PFSK-1 (cell line): ENCODE measurements around the gene PSD.

Experiments used
- FOXP2 ChIP-seq: optimal IDR thresholded peaks from 2 replicates; pipeline ENCODE3; 2011; ENCODE audit warnings: borderline replicate concordance, control low read depth, inconsistent platforms; ENCODE audit not compliant: insufficient read depth; ENCODE audit errors: extremely low read length, extremely low read depth
- POLR2AphosphoS5 ChIP-seq: IDR thresholded peaks from 2 replicates; pipeline ENCODE4 v1.6.1; 2012; ENCODE audit warnings: low read depth, mild to moderate bottlenecking, control low read depth, low read length, moderate library complexity
- SIN3A ChIP-seq: IDR thresholded peaks from 2 replicates; pipeline ENCODE4 v1.6.1; 2012; ENCODE audit warnings: mild to moderate bottlenecking, low read length, moderate library complexity, borderline replicate concordance; ENCODE audit not compliant: insufficient read depth
- TAF1 ChIP-seq: IDR thresholded peaks from 2 replicates; pipeline ENCODE4 v1.6.1; 2012; ENCODE audit warnings: low read length, control low read depth, borderline replicate concordance; ENCODE audit not compliant: insufficient read depth
- TF ChIP-seq, protein P1 (sequence below), 2 experiments: IDR thresholded peaks; 2 replicates each; pipeline versions ENCODE4 v1.6.1 to v1.8.0; 2011 to 2012; ENCODE audit warnings: low read depth in 2 of 2, low read length in 2 of 2, control low read depth in 1 of 2, inconsistent platforms in 1 of 2, mild to moderate bottlenecking in 1 of 2, moderate library complexity in 1 of 2; ENCODE audit not compliant: insufficient read depth in 1 of 2

PSD gene

DNA sequence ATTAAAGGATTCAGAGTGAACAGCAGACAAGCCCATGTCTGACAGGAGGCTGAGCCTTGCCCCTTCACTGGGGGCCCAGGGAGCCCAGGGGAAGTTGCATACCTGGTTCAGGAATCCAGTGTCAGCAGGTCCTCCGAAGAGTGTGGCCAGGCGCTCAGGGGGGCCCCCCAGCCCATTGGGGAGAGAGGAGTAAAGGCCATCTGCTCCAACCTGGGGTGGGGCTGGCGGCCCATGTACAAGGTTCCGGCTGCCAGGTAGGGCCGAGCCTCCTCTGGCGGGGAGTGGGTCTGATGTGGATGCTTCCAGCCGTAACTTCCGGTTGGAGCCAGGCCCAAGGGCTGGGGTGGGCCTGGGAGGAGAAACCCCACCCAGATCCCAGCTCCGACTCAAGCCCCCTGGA lies 2.3 kb downstream of the PSD start:
- TF ChIP-seq, protein P1, sequence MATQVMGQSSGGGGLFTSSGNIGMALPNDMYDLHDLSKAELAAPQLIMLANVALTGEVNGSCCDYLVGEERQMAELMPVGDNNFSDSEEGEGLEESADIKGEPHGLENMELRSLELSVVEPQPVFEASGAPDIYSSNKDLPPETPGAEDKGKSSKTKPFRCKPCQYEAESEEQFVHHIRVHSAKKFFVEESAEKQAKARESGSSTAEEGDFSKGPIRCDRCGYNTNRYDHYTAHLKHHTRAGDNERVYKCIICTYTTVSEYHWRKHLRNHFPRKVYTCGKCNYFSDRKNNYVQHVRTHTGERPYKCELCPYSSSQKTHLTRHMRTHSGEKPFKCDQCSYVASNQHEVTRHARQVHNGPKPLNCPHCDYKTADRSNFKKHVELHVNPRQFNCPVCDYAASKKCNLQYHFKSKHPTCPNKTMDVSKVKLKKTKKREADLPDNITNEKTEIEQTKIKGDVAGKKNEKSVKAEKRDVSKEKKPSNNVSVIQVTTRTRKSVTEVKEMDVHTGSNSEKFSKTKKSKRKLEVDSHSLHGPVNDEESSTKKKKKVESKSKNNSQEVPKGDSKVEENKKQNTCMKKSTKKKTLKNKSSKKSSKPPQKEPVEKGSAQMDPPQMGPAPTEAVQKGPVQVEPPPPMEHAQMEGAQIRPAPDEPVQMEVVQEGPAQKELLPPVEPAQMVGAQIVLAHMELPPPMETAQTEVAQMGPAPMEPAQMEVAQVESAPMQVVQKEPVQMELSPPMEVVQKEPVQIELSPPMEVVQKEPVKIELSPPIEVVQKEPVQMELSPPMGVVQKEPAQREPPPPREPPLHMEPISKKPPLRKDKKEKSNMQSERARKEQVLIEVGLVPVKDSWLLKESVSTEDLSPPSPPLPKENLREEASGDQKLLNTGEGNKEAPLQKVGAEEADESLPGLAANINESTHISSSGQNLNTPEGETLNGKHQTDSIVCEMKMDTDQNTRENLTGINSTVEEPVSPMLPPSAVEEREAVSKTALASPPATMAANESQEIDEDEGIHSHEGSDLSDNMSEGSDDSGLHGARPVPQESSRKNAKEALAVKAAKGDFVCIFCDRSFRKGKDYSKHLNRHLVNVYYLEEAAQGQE (IDR thresholded peaks at IDR 0.05; ENCODE audit: insufficient read depth in 1 of 2, low read depth in 2 of 2, low read length in 2 of 2): no peak
- TF ChIP-seq SIN3A: no peak

DNA sequence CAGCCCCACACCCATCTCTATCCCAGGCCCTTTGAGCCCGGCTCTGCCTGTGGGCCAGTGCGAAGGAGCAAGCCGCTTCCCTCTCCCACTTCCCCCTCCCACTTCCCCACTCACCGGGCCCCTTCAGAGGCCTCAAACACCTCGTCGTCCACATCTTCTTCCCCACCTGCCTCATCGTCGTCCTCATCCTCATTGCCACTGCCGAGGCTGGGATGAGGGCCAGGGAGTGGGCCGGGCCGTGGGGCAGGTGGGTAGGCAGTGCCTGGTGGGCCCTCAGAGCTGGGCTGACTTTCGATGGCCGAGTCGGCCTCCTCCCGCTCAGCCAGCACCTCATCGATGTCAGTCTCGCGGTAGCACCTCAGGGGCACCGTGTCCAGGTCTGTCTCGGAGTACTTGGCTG lies 3.8 kb downstream of the PSD start:
- TF ChIP-seq POLR2AphosphoS5 (no peak), TAF1 (no peak), FOXP2 (no peak), SIN3A (no peak)
- TF ChIP-seq, protein P1 (IDR thresholded peaks at IDR 0.05; ENCODE audit: insufficient read depth in 1 of 2, low read depth in 2 of 2, low read length in 2 of 2): no peak

- TF ChIP-seq FOXP2: no peak
- TF ChIP-seq, protein P1 (IDR thresholded peaks at IDR 0.05; ENCODE audit: insufficient read depth in 1 of 2, low read depth in 2 of 2, low read length in 2 of 2): no peak
- TF ChIP-seq TAF1: no peak
- no peak for TF ChIP-seq SIN3A
- TF ChIP-seq POLR2AphosphoS5: no peak
Measured at GRCh38 chr10:102413806-102414561, 4.6 kb downstream of the PSD start.

DNA sequence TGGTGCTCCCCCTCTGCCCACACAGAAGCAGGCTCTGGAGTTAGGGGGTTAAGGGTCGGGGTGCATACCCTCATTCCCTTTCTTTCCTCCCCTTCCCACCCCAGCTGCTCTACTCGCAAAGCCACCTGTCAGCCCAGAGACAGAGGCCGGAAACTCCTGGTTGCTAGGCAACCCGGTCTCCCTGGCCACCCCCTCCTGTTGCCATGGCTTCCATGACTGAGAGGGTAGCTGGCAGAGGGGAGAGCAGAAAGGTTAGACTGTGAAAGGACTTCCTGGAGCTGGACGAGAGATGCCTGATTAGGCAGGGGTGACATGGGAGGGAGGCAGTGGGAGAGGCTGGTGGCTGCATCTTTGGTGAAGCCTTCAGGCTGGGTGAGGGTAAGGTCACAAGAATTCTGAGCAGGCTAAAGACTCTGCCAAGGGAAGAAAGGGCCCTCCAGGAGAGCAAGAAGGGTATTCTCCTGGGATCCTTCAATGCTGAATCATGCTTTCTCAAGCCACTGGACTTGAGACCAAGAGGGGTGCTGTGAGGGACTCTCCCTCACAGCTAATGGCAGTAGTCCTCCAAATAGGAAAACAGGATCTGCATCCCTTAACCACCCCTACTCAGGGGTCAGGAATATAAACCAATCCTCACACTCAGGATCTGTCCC lies 5.4 kb downstream of the PSD start:
- TF ChIP-seq SIN3A (no peak), FOXP2 (no peak), POLR2AphosphoS5 (no peak), TAF1 (no peak)
- TF ChIP-seq, protein P1 (IDR thresholded peaks at IDR 0.05; ENCODE audit: insufficient read depth in 1 of 2, low read depth in 2 of 2, low read length in 2 of 2): no peak
